Tibial nerve (tissue), 4 donors: ENCODE data around the gene TMEM140.

Experiments used
- EP300 ChIP-seq, 2 donors: sonication (generic); formaldehyde crosslinking; IDR thresholded peaks; one replicate each; pipeline ENCODE4 v1.6.1; 2017; ENCODE audit warnings: antibody characterized with exemption in 2 of 2, mild to moderate bottlenecking in 1 of 2
- POLR2A ChIP-seq, 2 donors: fragments of 450-650 bp; IDR thresholded peaks; one replicate each; pipeline ENCODE4 v1.6.1; 2017; ENCODE audit warnings: antibody characterized with exemption in 2 of 2, mild to moderate bottlenecking in 2 of 2, moderate library complexity in 2 of 2
- TF ChIP-seq, protein P1 (sequence below), 5 experiments: fragments of 200-600 bp in 3 of 5; fragments of 450-650 bp in 2 of 5; sonication (generic) in 3 of 5; IDR thresholded peaks; one replicate each; pipeline ENCODE4 v1.5.1; 2016 to 2019; ENCODE audit warnings: antibody characterized with exemption in 5 of 5, mild to moderate bottlenecking in 3 of 5, moderate library complexity in 2 of 5

DNA sequence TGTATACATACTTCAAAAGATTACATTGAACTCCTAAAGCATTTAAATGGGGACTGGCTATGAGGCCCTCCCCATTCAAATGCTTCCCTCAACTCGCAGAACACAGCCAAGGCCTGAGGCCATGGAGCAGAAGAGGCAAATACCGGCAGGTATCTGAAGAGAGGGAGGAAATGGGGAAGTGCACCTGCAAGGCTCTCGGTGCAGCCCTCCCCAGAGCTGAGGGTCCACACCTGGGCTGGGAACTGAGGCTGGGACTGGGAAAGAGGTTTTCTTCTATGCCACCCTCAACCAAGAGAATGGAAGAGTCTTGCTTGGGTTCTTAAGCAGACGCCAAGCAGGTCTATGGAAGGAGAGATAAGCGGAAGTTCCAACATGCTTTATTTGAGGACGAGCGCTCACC is 35.6 kb downstream of the TMEM140 start:
- TF ChIP-seq EP300 (IDR thresholded peaks at IDR 0.05) (no peak), POLR2A (IDR thresholded peaks at IDR 0.05) (no peak)
- TF ChIP-seq, protein P1, sequence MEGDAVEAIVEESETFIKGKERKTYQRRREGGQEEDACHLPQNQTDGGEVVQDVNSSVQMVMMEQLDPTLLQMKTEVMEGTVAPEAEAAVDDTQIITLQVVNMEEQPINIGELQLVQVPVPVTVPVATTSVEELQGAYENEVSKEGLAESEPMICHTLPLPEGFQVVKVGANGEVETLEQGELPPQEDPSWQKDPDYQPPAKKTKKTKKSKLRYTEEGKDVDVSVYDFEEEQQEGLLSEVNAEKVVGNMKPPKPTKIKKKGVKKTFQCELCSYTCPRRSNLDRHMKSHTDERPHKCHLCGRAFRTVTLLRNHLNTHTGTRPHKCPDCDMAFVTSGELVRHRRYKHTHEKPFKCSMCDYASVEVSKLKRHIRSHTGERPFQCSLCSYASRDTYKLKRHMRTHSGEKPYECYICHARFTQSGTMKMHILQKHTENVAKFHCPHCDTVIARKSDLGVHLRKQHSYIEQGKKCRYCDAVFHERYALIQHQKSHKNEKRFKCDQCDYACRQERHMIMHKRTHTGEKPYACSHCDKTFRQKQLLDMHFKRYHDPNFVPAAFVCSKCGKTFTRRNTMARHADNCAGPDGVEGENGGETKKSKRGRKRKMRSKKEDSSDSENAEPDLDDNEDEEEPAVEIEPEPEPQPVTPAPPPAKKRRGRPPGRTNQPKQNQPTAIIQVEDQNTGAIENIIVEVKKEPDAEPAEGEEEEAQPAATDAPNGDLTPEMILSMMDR (IDR thresholded peaks at IDR 0.05), result no peak
